ENCODE measurements around the gene CDH23. TPM values are rescaled to one million over a fixed set of nuclear protein-coding genes. Genes with fewer than 3 reads are reported as not detected.

The CDH23 gene
- total and polyA plus RNA-seq, 10 donors, result 2.0 to 19.9 (median 11.0) TPM

GRCh38 chr10:71515531-71516172 lies 118.9 kb downstream of the CDH23 start:
- intact Hi-C loops (cut with DNase I; ENCODE audit: low total_unique reads), result no loop called here
- Histone ChIP-seq H3K4me3 (no peak overlapping the region), H3K9me3 (no peaks in the 10 kb centered on the region), H3K27ac (no peak overlapping the region), H3K27me3 (replicated peaks in 1 of 7) (no peaks in the 10 kb centered on the region), H3K36me3 (no peaks in the 10 kb centered on the region), H3K4me1 (no peaks in the 10 kb centered on the region)
- DNase-seq, result no peak
- TF ChIP-seq POLR2AphosphoS5 (IDR thresholded peaks at IDR 0.05), result no peak
- no peak for TF ChIP-seq POLR2A (IDR thresholded peaks at IDR 0.05)
- no peak for TF ChIP-seq CTCF (IDR thresholded peaks at IDR 0.05 in 8 of 11, conservative IDR thresholded peaks at IDR 0.05 in 3 of 11)

GRCh38 chr10:71516890-71517289 lies 120.2 kb downstream of the CDH23 start:
- Histone ChIP-seq H3K4me3 (no peak overlapping the region), H3K36me3 (no peaks in the 10 kb centered on the region), H3K27ac (no peak overlapping the region), H3K27me3 (replicated peaks in 1 of 7) (peaks cover 0 to 9% (median 0%) of the 10 kb centered on the region in 7 donors), H3K4me1 (no peaks in the 10 kb centered on the region), H3K9me3 (no peaks in the 10 kb centered on the region)
- peak; percentile 54 for DNase-seq
- intact Hi-C loops (cut with DNase I; ENCODE audit: low total_unique reads), result no loop called here
- WGBS, 5 donors, result 86 to 93% (median 91%) methylated on average over 8 of the region's 8 CpGs
- TF ChIP-seq POLR2A (IDR thresholded peaks at IDR 0.05), result no peak
- no peak for TF ChIP-seq CTCF (IDR thresholded peaks at IDR 0.05 in 8 of 11, conservative IDR thresholded peaks at IDR 0.05 in 3 of 11)
- no peak for TF ChIP-seq POLR2AphosphoS5 (IDR thresholded peaks at IDR 0.05)

- no peak for TF ChIP-seq POLR2A (IDR thresholded peaks at IDR 0.05)
- peak; percentile 62 for DNase-seq
- WGBS, 5 donors, result 89 to 97% (median 92%) methylated on average over 7 to 18 of the region's 18 CpGs
- peaks cover 0 to 9% (median 0%) of the 10 kb centered on the region in 7 donors for H3K27me3 ChIP-seq (replicated peaks in 1 of 7)
- H3K9me3 ChIP-seq, result no peaks in the 10 kb centered on the region
- no peak overlapping the region for H3K4me3 ChIP-seq
- no peaks in the 10 kb centered on the region for H3K4me1 ChIP-seq
- no peaks in the 10 kb centered on the region for H3K36me3 ChIP-seq
- no peak overlapping the region for H3K27ac ChIP-seq
- intact Hi-C loops (cut with DNase I; ENCODE audit: low total_unique reads), result no loop called here
Measured at GRCh38 chr10:71517298-71518169, 120.8 kb downstream of the CDH23 start.

GRCh38 chr10:71520042-71520441 lies 123.3 kb downstream of the CDH23 start:
- WGBS, 5 donors, result 68 to 83% (median 77%) methylated on average over 8 of the region's 8 CpGs
- H3K36me3 ChIP-seq, result no peaks in the 10 kb centered on the region
- no peaks in the 10 kb centered on the region for H3K9me3 ChIP-seq
- no peak for TF ChIP-seq POLR2A (IDR thresholded peaks at IDR 0.05)
- no peak for TF ChIP-seq CTCF (IDR thresholded peaks at IDR 0.05 in 8 of 11, conservative IDR thresholded peaks at IDR 0.05 in 3 of 11)
- no peak for TF ChIP-seq POLR2AphosphoS5 (IDR thresholded peaks at IDR 0.05)
- intact Hi-C loops (cut with DNase I; ENCODE audit: low total_unique reads), result no loop called here
- H3K27me3 ChIP-seq (replicated peaks in 1 of 7), result peaks cover 0 to 20% (median 0%) of the 10 kb centered on the region in 7 donors
- no peak overlapping the region for H3K27ac ChIP-seq
- no peak overlapping the region for H3K4me3 ChIP-seq
- no peak for DNase-seq
- H3K4me1 ChIP-seq, result no peaks in the 10 kb centered on the region
